ENCODE data around the gene CEACAM21.

The CEACAM21 gene

GRCh38 chr19:41599175-41599966, 23.4 kb downstream of the CEACAM21 start:
- H3K27me3 ChIP-seq (replicated peaks; ENCODE audit: insufficient read depth, low read length): peaks cover 50% of the 10 kb centered on the region
- TF ChIP-seq EZH2phosphoT487 (IDR thresholded peaks at IDR 0.05; ENCODE audit: low read length) (no peak), EZH2 (optimal IDR thresholded peaks at IDR 0.05; ENCODE audit: low read depth, low read length) (no peak), CTCF (IDR thresholded peaks at IDR 0.05; ENCODE audit: low read length) (no peak)
- no peaks in the 10 kb centered on the region for H3K36me3 ChIP-seq (replicated peaks; ENCODE audit: insufficient read depth, low read length)
- H3K9me3 ChIP-seq (replicated peaks; ENCODE audit: insufficient read depth, low read length): no peaks in the 10 kb centered on the region
- DNase-seq: no peak
- no peak overlapping the region for H3K27ac ChIP-seq (ENCODE audit: low read length)
- no peak overlapping the region for H3K4me2 ChIP-seq (ENCODE audit: low read depth, low read length)
- no peaks in the 10 kb centered on the region; the same call in 1 of the 2 replicates for H4K20me1 ChIP-seq (ENCODE audit: insufficient read depth, low read length)
- no peaks in the 10 kb centered on the region for H3F3A ChIP-seq (ENCODE audit: insufficient read depth, low read length)
- H3K4me1 ChIP-seq (ENCODE audit: low read length): no peaks in the 10 kb centered on the region
- no peaks in the 10 kb centered on the region for H3K9me2 ChIP-seq (replicated peaks; ENCODE audit: insufficient read depth, low read length)
- H2AFZ ChIP-seq (ENCODE audit: low read length): no peak overlapping the region
- H3K79me2 ChIP-seq (ENCODE audit: low read length): no peaks in the 10 kb centered on the region
- H3K9ac ChIP-seq (ENCODE audit: low read length): no peak overlapping the region
- H3K4me3 ChIP-seq (ENCODE audit: low read length): no peak overlapping the region

GRCh38 chr19:41601771-41602170, 25.8 kb downstream of the CEACAM21 start:
- H3K4me1 ChIP-seq (ENCODE audit: low read length): no peaks in the 10 kb centered on the region
- H2AFZ ChIP-seq (ENCODE audit: low read length): no peak overlapping the region
- H3K9ac ChIP-seq (ENCODE audit: low read length): no peak overlapping the region
- H3F3A ChIP-seq (ENCODE audit: insufficient read depth, low read length): no peaks in the 10 kb centered on the region
- no peaks in the 10 kb centered on the region for H3K36me3 ChIP-seq (replicated peaks; ENCODE audit: insufficient read depth, low read length)
- no peaks in the 10 kb centered on the region for H3K9me3 ChIP-seq (replicated peaks; ENCODE audit: insufficient read depth, low read length)
- no peak overlapping the region for H3K4me3 ChIP-seq (ENCODE audit: low read length)
- H3K27me3 ChIP-seq (replicated peaks; ENCODE audit: insufficient read depth, low read length): peaks cover 65% of the 10 kb centered on the region
- no peak overlapping the region for H3K27ac ChIP-seq (ENCODE audit: low read length)
- TF ChIP-seq EZH2 (optimal IDR thresholded peaks at IDR 0.05; ENCODE audit: low read depth, low read length) (no peak), EZH2phosphoT487 (IDR thresholded peaks at IDR 0.05; ENCODE audit: low read length) (no peak), CTCF (IDR thresholded peaks at IDR 0.05; ENCODE audit: low read length) (no peak)
- no peaks in the 10 kb centered on the region for H3K79me2 ChIP-seq (ENCODE audit: low read length)
- no peaks in the 10 kb centered on the region; the same call in 1 of the 2 replicates for H4K20me1 ChIP-seq (ENCODE audit: insufficient read depth, low read length)
- no peaks in the 10 kb centered on the region for H3K9me2 ChIP-seq (replicated peaks; ENCODE audit: insufficient read depth, low read length)
- no peak overlapping the region for H3K4me2 ChIP-seq (ENCODE audit: low read depth, low read length)
- no peak for DNase-seq

GRCh38 chr19:41604831-41605230, 28.9 kb downstream of the CEACAM21 start:
- Histone ChIP-seq H3K9me3 (replicated peaks; ENCODE audit: insufficient read depth, low read length) (no peaks in the 10 kb centered on the region), H3K9ac (ENCODE audit: low read length) (no peak overlapping the region), H3K4me2 (ENCODE audit: low read depth, low read length) (no peak overlapping the region), H3K27ac (ENCODE audit: low read length) (no peak overlapping the region), H3K27me3 (replicated peaks; ENCODE audit: insufficient read depth, low read length) (peaks cover 75% of the 10 kb centered on the region), H4K20me1 (ENCODE audit: insufficient read depth, low read length) (no peaks in the 10 kb centered on the region), H3K4me3 (ENCODE audit: low read length) (no peak overlapping the region), H3K79me2 (ENCODE audit: low read length) (no peaks in the 10 kb centered on the region), H3F3A (ENCODE audit: insufficient read depth, low read length) (no peaks in the 10 kb centered on the region), H2AFZ (ENCODE audit: low read length) (no peak overlapping the region), H3K4me1 (ENCODE audit: low read length) (no peaks in the 10 kb centered on the region), H3K36me3 (replicated peaks; ENCODE audit: insufficient read depth, low read length) (no peaks in the 10 kb centered on the region), H3K9me2 (replicated peaks; ENCODE audit: insufficient read depth, low read length) (no peaks in the 10 kb centered on the region)
- TF ChIP-seq CTCF (IDR thresholded peaks at IDR 0.05; ENCODE audit: low read length) (no peak), EZH2phosphoT487 (IDR thresholded peaks at IDR 0.05; ENCODE audit: low read length) (no peak), EZH2 (optimal IDR thresholded peaks at IDR 0.05; ENCODE audit: low read depth, low read length) (no peak)
- DNase-seq: no peak
